NOMO-1 (cell line): ENCODE results near the gene SLC26A9.
A peak's percentile ranks its signal among the peaks of the same experiment; 100 is the strongest.
"Not testable (repeated sequence)": the region's sequence is repeated elsewhere in the genome, so short reads cannot be mapped to it uniquely, and the experiment has no call there.

Experiments used
- DNase-seq, 2 experiments: peaks; one replicate each; lab custom pipeline; 2025; ENCODE audit not compliant: unreplicated experiment in 2 of 2; lab: John Stamatoyannopoulos, UW

SLC26A9 gene

DNA sequence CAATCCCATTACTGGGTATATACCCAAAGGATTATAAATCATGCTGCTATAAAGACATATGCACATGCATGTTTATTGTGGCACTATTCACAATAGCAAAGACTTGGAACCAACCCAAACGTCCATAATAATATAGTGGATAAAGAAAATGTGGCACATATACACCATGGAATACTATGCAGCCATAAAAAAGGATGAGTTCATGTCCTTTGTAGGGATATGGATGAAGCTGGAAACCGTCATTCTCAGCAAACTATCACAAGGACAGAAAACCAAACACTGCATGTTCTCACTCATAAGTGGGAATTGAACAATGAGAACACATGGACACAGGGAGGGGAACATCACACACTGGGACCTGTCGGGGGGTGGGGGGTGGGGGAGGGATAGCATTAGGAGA is 38.2 kb downstream of the SLC26A9 start:
- not testable (repeated sequence) for DNase-seq

DNA sequence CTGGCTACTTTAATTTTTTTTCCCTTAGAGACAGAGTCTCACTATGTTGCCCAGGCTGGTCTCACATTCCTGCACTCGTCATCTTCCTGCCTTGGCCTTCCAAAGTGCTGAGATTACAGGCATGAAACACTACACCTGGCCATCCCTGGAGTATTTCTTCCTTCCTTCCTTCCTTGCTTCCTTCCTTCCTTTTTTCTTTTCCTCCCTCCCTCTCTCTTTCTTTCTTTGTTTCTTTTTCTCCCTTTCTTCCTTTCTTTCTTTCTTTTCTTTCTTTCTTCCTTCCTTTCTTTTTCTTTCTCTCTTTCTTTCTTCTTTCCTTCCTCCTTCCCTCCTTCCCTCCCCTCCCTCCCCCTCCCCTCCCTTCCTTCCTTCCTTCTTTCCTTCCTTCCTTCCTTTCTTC is 46.9 kb downstream of the SLC26A9 start:
- no peak for DNase-seq

GRCh38 chr1:205894119-205894518 is 49.1 kb downstream of the SLC26A9 start:
- DNase-seq: not testable (repeated sequence)

GRCh38 chr1:205892175-205892574 is 51.1 kb downstream of the SLC26A9 start:
- not testable (repeated sequence) for DNase-seq

DNA sequence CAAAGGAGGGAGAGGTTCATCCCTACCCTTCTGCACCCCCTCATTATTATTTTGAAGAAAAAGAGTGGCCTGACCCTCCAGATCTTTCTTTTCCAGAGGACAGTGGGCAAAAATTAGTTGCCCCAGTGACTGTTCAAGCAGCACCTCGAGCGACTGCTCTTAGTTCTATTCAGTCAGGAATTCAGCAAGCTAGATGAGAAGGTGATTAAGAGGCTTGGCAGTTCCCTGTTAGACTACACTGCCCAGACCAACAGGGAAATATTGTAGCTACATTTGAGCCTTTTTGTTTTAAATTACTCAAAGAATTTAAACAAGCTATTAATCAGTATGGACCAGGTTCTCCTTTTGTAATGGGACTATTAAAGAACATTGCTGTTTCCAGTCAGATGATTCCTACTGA is 51.8 kb downstream of the SLC26A9 start:
- DNase-seq: not testable (repeated sequence)

DNA sequence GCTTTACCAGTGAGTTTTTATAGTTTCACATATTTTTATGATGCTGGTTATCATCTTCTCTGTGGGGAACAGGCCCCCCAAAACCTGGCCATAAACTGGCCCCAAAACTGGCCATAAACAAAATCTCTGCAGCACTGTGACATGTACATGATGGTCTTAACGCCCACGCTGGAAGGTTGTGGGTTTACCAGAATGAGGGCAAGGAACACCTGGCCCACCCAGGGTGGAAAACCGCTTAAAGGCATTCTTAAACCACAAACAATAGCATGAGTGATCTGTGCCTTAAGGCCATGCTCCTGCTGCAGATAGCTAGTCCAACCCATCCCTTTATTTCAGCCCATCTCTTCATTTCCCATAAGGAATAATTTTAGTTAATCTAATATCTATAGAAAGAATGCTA is 52.6 kb downstream of the SLC26A9 start:
- not testable (repeated sequence) for DNase-seq

GRCh38 chr1:205889706-205890105 is 53.5 kb downstream of the SLC26A9 start:
- DNase-seq: not testable (repeated sequence)

DNA sequence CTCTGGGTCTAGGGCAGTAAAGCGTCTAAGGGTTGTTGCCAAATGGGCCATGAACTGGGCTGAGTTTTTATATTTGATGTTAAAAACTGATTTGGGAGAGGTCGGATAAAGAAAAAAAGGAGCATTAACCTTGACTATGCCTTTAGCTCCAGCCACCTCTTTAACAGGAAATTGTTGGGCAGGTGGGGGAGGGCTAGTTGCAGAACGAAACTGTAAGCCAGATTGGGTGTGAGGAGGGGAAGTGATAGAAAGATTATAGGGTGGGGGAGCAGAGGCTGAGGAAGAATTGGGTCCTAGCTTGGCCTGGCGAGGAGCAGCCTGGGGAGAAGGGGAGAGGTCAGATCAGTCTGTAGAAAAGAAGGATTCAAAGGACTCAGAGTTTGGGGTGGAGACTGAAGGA is 54.2 kb downstream of the SLC26A9 start:
- peak; percentile 31 to 53 for DNase-seq

GRCh38 chr1:205883792-205884191 is 59.5 kb downstream of the SLC26A9 start:
- no peak for DNase-seq

- no peak for DNase-seq
These were observed 62.3 kb downstream of the SLC26A9 start for GRCh38 chr1:205880923-205881322.

DNA sequence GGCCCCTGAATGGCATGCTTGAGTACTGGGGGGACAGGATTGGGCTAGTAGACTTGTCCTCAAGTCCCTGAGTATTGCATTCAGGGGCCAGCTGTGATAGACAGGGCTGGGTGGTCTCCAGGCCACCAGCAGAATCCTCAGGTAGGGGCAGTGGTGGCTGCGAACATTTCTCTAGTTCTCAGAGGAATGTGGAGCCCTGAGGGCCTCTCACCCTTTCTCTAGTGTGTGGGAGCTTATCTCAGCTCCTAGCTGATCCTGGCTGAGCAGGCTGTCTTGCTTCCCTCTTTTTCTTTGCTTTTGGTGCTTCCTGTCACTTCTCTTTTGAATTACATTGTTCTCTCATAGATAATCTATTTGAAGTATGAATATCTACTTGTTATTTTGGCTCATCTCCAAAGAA is 63.3 kb downstream of the SLC26A9 start:
- DNase-seq: no peak

DNA sequence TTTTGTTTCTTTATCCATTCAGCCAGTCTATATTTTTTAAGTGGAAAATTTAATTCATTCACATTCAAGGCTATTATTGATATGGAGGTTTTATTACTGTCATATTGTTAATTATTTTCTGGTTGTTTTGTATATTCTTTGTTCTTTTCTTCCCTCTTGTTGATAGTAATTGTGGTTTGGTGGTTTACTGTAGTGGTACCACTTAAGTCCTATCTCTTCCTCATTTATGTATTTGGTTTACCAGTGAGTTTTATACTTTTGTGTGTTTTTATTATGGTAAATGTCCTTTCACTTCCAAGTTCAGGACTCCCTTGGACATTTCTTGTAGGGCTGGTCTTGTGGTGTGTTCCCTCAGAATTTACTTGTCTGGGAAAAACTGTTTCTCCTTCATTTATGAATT is 65.2 kb downstream of the SLC26A9 start:
- DNase-seq: peak in 1 of 2 experiments; percentile 42

DNA sequence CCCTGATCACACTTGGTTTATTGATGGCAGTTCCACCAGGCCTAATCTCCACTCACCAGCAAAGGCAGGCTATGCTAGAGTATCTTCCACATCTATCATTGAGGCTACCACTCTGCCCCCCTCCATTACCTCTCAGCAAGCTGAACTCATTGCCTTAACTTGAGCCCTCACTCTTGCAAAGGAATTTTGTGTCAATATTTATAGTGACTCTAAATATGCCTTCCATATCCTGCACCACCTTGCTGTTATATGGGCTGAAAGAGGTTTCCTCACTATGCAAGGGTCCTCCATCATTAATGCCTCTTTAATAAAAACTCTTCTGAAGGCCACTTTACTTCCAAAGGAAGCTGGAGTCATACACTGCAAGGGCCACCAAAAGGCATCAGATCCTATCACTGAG is 70.1 kb downstream of the SLC26A9 start:
- DNase-seq: not testable (repeated sequence)

- no peak for DNase-seq
These were observed 73.0 kb downstream of the SLC26A9 start for GRCh38 chr1:205870236-205870635.
